ENCODE measurements around the gene TRAIP. TPM values are rescaled to one million over a fixed set of nuclear protein-coding genes. Genes with fewer than 3 reads are reported as not detected.
"Not testable (repeated sequence)": the region's sequence is repeated elsewhere in the genome, so short reads cannot be mapped to it uniquely, and the experiment has no call there.

The TRAIP gene
- total RNA-seq, 1 donor from 2014 or later, result 6.4 TPM

GRCh38 chr3:49787536-49787935 is 68.8 kb downstream of the TRAIP start:
- ATAC-seq (ENCODE audit: low read depth) (no peak), DNase-seq (no peak)
- ChIA-PET CTCF (interaction anchor here (1.8 kb wide), 1 partner anchor 51 kb away, joined by 5 read pairs; no protein-coding TSS in a partner anchor), POLR2A (interaction anchor here (0.7 to 2.8 kb wide), 7 partner anchors 16 to 447 kb away, joined by 3 to 24 read pairs (median 8); partner anchors contain the start of genes GMPPB, INKA1 and USP4)
- H3K4me1 Mint-ChIP-seq, result peaks cover 27% of the 10 kb centered on the region
- no peaks in the 10 kb centered on the region for H3K9me3 Mint-ChIP-seq
- H3K4me3 Mint-ChIP-seq, result peak overlapping the region; percentile 91
- intact Hi-C loops (cut with micrococcal nuclease), result loop anchor here (2.0 to 10.0 kb wide), 3 partner anchors 47 to 1231 kb away; partner anchors contain the start of gene PFKFB4
- no peak for TF ChIP-seq CTCF (IDR thresholded peaks at IDR 0.05)
- no peaks in the 10 kb centered on the region for H3K27me3 Mint-ChIP-seq
- H3K36me3 Mint-ChIP-seq (ENCODE audit: low read depth), result peaks cover 14% of the 10 kb centered on the region
- no peak overlapping the region for H3K27ac Mint-ChIP-seq

GRCh38 chr3:49787182-49787464 is 69.2 kb downstream of the TRAIP start:
- Mint-ChIP-seq H3K4me1 (peaks cover 30% of the 10 kb centered on the region), H3K9me3 (no peaks in the 10 kb centered on the region), H3K4me3 (peak overlapping the region; percentile 91), H3K27ac (peak overlapping the region; percentile 93), H3K36me3 (ENCODE audit: low read depth) (peaks cover 14% of the 10 kb centered on the region), H3K27me3 (no peaks in the 10 kb centered on the region)
- ChIA-PET POLR2A (interaction anchor here (0.7 to 2.8 kb wide), 7 partner anchors 16 to 447 kb away, joined by 3 to 24 read pairs (median 8); partner anchors contain the start of genes GMPPB, INKA1 and USP4), CTCF (interaction anchor here (0.9 to 1.8 kb wide), 2 partner anchors 51 to 52 kb away, joined by 3 to 5 read pairs; no protein-coding TSS in a partner anchor)
- intact Hi-C loops (cut with micrococcal nuclease), result loop anchor here (2.0 to 10.0 kb wide), 3 partner anchors 48 to 1230 kb away; partner anchors contain the start of gene PFKFB4
- no peak for ATAC-seq (ENCODE audit: low read depth)
- no peak for DNase-seq
- TF ChIP-seq CTCF (IDR thresholded peaks at IDR 0.05), result no peak

- no peaks in the 10 kb centered on the region for H3K9me3 Mint-ChIP-seq
- ChIA-PET POLR2A (interaction anchor here (0.7 to 2.8 kb wide), 18 partner anchors 9 to 317 kb away, joined by 3 to 24 read pairs (median 6); partner anchors contain the start of genes AMIGO3, DAG1, GMPPB and INKA1), CTCF (interaction anchor here (0.9 kb wide), 1 partner anchor 52 kb away, joined by 3 read pairs; no protein-coding TSS in a partner anchor)
- intact Hi-C loops (cut with micrococcal nuclease), result loop anchor here (1.0 to 10.0 kb wide), 9 partner anchors 19 to 1230 kb away; partner anchors contain the start of genes AMIGO3, APEH, PFKFB4 and TRAIP
- peaks cover 30% of the 10 kb centered on the region for H3K4me1 Mint-ChIP-seq
- H3K27me3 Mint-ChIP-seq, result no peaks in the 10 kb centered on the region
- peaks cover 15% of the 10 kb centered on the region for H3K36me3 Mint-ChIP-seq (ENCODE audit: low read depth)
- DNase-seq, result peak; percentile 97
- H3K27ac Mint-ChIP-seq, result peak within 1 kb of the TSS; percentile 93
- peak within 1 kb of the TSS; percentile 91 for H3K4me3 Mint-ChIP-seq
- peak; percentile 99 for ATAC-seq (ENCODE audit: low read depth)
- no peak for TF ChIP-seq CTCF (IDR thresholded peaks at IDR 0.05)
Measured at GRCh38 chr3:49786357-49787181, 69.8 kb downstream of the TRAIP start, which contains the start of gene IP6K1. TSS of gene IP6K1 (minus strand) at chr3:49786542. CDS start at chr3:49748040, 38,502 bp downstream.

GRCh38 chr3:49785565-49786356 is 70.6 kb downstream of the TRAIP start:
- H3K4me1 Mint-ChIP-seq, result peaks cover 37% of the 10 kb centered on the region
- peak overlapping the region; percentile 86 for H3K27ac Mint-ChIP-seq
- peaks cover 23% of the 10 kb centered on the region for H3K36me3 Mint-ChIP-seq (ENCODE audit: low read depth)
- H3K9me3 Mint-ChIP-seq, result no peaks in the 10 kb centered on the region
- peak overlapping the region; percentile 91 for H3K4me3 Mint-ChIP-seq
- ChIA-PET POLR2A (interaction anchor here (0.7 to 2.8 kb wide), 17 partner anchors 8 to 316 kb away, joined by 3 to 24 read pairs (median 6); partner anchors contain the start of genes AMIGO3, DAG1, GMPPB and INKA1), CTCF (interaction anchor here (0.9 kb wide), 1 partner anchor 53 kb away, joined by 3 read pairs; no protein-coding TSS in a partner anchor)
- no peak for DNase-seq
- ATAC-seq (ENCODE audit: low read depth), result peak; percentile 45
- intact Hi-C loops (cut with micrococcal nuclease), result loop anchor here (1.0 to 10.0 kb wide), 9 partner anchors 20 to 1229 kb away; partner anchors contain the start of genes AMIGO3, APEH, PFKFB4 and TRAIP
- H3K27me3 Mint-ChIP-seq, result no peaks in the 10 kb centered on the region
- no peak for TF ChIP-seq CTCF (IDR thresholded peaks at IDR 0.05)

GRCh38 chr3:49782277-49782676 is 74.1 kb downstream of the TRAIP start:
- H3K4me3 Mint-ChIP-seq; DNase-seq; CTCF ChIA-PET; H3K27ac Mint-ChIP-seq; ATAC-seq (ENCODE audit: low read depth); POLR2A ChIA-PET; H3K9me3 Mint-ChIP-seq; H3K27me3 Mint-ChIP-seq: not testable (repeated sequence)
- Mint-ChIP-seq H3K4me1 (peaks cover 46% of the 10 kb centered on the region), H3K36me3 (ENCODE audit: low read depth) (peaks cover 46% of the 10 kb centered on the region)
- intact Hi-C loops (cut with micrococcal nuclease), result loop anchor here (10.0 kb wide), 1 partner anchor 53 kb away; no protein-coding TSS in a partner anchor

Data from activated B cell treated with CpG ODN at 0.5 μM for 24 hours (primary cell).